ENCODE measurements around the gene LUZP2.

GRCh38 chr11:24837112-24837511 is 340.3 kb downstream of the LUZP2 start:
- TF ChIP-seq, protein P1, sequence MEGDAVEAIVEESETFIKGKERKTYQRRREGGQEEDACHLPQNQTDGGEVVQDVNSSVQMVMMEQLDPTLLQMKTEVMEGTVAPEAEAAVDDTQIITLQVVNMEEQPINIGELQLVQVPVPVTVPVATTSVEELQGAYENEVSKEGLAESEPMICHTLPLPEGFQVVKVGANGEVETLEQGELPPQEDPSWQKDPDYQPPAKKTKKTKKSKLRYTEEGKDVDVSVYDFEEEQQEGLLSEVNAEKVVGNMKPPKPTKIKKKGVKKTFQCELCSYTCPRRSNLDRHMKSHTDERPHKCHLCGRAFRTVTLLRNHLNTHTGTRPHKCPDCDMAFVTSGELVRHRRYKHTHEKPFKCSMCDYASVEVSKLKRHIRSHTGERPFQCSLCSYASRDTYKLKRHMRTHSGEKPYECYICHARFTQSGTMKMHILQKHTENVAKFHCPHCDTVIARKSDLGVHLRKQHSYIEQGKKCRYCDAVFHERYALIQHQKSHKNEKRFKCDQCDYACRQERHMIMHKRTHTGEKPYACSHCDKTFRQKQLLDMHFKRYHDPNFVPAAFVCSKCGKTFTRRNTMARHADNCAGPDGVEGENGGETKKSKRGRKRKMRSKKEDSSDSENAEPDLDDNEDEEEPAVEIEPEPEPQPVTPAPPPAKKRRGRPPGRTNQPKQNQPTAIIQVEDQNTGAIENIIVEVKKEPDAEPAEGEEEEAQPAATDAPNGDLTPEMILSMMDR (IDR thresholded peaks at IDR 0.05) = no peak
- no peak for TF ChIP-seq POLR2A (IDR thresholded peaks at IDR 0.05)
